ENCODE results near the gene MUCL3.
"Not testable (repeated sequence)": the region's sequence is repeated elsewhere in the genome, so short reads cannot be mapped to it uniquely, and the experiment has no call there.

MUCL3 gene

DNA sequence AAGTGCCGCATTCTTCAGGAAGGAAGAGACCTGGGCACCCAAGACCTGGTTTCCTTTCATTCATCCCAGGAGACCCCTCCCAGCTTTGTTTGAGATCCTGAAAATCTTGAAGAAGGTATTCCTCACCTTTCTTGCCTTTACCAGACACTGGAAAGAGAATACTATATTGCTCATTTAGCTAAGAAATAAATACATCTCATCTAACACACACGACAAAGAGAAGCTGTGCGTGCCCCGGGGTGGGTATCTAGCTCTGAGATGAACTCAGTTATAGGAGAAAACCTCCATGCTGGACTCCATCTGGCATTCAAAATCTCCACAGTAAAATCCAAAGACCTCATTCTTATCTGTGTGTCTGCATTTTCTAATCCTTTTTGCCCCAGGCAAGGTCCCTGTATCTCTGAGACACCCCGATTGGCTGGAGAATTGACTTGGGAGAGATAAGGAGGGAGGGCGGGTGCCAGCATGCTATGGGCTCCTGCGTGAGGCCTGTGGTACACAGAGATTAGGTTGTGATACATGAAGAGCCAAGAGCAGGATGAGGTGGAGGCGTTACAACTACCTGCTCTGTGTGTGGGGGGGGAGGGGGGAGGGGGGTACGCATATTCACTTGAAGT is 47.5 kb downstream of the MUCL3 start:
- no peak for DNase-seq

DNA sequence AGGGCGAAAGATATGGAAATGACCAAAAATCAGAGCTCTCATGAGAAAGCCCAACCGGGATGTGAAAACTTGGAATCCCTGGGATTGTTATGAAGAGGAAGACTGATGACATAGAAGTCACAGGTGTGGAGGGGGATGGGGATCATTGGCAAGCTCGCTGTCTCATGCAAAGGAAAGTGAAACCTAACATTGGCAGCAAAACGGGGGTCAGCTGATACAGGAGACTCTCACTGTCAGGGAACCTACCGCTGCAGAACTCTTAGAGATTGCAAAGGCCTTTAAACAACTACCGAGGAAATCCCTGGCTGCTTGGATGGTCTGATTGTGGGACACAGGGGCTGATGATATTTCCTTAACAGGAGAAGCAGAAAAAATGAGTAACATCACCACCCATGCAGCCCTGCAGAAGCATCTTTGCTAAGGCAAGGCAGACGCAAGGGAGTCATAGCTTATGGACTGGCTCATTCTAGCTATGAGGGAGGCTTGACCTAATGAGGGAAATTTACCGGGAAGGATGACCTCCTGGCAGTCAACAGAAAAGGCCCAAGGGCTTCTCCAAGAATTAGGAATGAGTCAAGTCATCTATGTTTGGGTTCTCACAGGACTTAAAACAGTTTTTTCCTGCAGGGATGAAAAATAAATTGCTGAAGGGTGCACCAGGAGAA is 49.8 kb downstream of the MUCL3 start:
- DNase-seq, result no peak

DNA sequence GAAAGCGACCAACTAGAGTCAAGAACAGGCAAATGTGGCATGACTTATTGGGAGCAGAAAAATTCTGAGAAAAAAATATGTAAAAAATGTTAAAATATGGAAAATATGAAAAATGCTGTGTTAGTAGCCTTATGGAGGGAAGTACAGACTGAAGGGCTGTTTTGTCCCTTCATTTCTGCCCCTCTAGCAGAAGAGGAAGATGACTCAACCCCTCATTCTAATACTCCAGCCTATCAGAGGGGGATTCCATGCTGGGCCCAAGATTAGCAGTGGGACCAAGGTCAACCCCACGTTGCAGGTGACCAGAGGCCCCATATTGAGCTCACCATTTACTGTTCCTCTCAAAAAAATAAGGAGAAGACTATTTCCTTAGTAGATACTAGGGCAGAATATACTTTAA is 51.1 kb downstream of the MUCL3 start:
- no peak for DNase-seq

DNA sequence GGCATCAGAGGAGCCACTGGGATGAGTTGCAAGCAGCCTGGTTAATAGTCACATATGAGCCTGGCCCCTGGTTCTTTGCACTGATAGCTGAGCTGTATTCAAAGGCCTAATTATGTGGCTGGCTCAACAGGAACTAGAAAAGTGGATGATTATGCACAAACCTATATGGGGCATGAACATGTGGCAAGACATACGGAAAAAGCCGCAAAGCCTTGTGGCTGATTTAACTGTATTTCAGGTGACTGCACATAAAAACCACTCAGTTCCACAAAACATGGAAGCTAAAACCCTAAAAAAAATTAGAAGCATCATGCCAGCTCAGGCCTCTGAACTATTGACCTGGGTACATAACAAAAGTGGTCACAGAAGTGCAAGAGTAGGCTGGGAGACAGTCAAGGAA is 56.5 kb downstream of the MUCL3 start:
- no peak for DNase-seq

DNA sequence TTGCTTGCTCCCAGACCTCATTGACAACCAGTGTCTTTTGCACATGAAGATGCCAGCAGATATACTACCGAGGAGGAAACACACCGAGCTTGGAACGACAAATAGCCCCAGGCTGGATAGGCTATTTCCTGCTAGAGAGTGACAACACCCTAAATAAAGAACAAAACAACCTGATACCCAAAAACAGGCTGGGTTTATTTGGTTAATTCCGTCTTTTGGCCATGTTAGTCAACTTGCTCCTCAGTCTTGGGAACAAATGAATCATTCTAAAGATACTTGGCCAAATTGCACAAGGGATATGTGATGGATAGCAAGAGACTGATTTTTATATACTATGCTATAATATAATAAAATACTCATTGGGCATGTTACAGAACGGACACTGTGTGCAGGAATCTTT is 58.0 kb downstream of the MUCL3 start:
- DNase-seq, result no peak

DNA sequence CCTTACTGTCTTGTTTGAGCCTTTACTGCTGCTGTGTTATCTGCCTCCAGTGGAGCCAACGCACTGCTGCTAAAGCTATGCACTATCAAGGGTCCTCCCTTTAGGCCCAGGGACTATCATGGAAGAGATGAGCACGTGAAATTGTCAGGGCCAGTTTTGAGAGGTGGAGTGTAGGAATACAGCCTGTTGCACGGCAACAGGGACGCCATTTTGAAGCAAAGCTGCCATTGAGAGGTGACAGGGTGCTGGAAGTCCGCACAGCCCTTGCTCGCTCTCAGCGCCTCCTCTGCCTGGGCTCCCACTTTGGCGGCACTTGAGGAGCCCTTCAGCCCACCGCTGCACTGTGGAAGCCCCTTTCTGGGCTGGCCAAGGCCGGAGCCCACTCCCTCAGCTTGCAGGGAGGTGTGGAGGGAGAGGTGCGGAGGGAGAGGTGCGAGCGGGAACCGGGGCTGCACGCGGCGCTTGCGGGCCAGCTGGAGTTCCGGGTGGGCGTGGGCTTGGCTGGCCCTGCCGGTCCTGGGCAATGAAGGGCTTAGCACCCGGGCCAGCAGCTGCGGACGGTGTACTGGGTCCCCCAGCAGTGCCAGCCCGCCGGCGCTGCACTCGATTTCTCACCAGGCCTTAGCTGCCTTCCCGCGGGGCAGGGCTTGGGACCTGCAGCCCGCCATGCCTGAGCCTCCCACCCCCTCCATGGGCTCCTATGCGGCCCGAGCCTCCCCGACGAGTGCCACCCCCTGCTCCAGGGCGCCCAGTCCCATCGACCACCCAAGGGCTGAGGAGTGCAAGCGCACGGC is 59.5 kb downstream of the MUCL3 start:
- not testable (repeated sequence) for DNase-seq

DNA sequence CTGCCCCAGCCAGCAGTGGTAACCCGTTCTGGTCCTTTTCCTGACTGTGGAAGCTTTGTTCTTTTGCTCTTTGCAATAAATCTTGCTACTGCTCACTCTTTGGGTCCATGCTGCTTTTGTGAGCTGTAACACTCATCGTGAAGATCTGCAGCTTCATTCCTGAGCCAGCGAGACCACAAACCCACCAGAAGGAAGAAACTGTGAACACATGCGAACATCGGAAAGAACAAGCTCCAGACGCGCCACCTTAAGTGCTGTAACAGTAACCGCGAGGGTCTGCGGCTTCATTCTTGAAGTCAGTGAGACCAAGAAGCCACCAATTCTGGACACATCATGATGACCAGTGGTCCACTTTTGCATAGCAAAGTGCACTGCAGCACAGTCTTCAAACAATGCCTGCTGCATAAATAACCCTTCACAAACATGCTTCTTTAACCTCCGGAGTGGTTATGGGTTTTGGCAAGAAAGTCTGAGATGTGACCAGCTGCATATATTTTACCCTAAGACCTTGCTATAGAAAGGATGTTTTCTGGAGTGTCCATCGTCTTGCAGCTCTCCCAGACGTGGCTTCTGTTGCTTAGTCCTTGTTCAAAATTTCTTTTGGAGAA is 60.6 kb downstream of the MUCL3 start:
- no peak for DNase-seq

DNA sequence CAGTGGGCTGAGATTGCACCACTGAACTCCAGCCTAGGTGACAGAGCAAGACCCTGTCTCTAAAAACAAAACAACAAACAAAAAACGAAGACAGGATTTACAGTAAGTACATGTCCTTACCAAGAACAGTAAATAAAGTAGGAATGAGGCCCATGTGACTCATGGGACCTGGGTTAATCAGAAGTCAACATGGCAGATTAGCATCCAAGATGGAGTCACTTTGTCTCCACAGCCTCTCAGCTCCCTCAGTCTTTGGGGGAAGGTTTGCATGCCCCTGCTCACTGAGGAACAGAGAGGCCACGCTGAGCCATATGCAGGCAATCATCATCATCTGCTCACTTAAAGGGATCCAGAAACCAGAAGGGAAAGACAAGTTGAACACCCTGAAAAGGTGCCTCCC is 61.7 kb downstream of the MUCL3 start:
- DNase-seq, result no peak
